Heart right ventricle (tissue), 16 donors: ENCODE results near the gene ZFP90. TPM values are rescaled to one million over a fixed set of nuclear protein-coding genes. Genes with fewer than 3 reads are reported as not detected.
"Not testable (repeated sequence)": the region's sequence is repeated elsewhere in the genome, so short reads cannot be mapped to it uniquely, and the experiment has no call there.

Source experiments
- ATAC-seq, 8 donors: fragments of 200-7000 bp; cut with Tn5 transposase; one replicate each; pipeline ENCODE4 v1.9.1; 2020; ENCODE audit warnings: mild to moderate bottlenecking in 8 of 8, moderate library complexity in 8 of 8, moderate number of reproducible peaks in 1 of 8
- DNase-seq, 2 donors: peaks; one replicate each; pipeline ENCODE4 v3.0.0-alpha.2; 2020
- H3K27ac ChIP-seq, 10 donors: fragments of 200-600 bp; sonication (generic) in 2 of 10; one replicate each; pipeline versions ENCODE4 v1.5.0 to v1.8.0; 2020 to 2022; ENCODE audit warnings: mild to moderate bottlenecking in 3 of 10
- H3K27me3 ChIP-seq, 7 donors: fragments of 200-600 bp; one replicate each; pipeline ENCODE4 v1.8.0; 2021 to 2022; ENCODE audit warnings: mild to moderate bottlenecking in 2 of 7
- H3K36me3 ChIP-seq, 9 donors: fragments of 200-600 bp; sonication (generic) in 1 of 9; one replicate each; pipeline versions ENCODE4 v1.5.0 to v1.8.0; 2020 to 2022; ENCODE audit warnings: mild to moderate bottlenecking in 2 of 9
- H3K4me1 ChIP-seq, 9 donors: fragments of 200-600 bp; sonication (generic) in 1 of 9; one replicate each; pipeline versions ENCODE4 v1.5.0 to v1.8.0; 2020 to 2022; ENCODE audit warnings: mild to moderate bottlenecking in 4 of 9
- H3K4me3 ChIP-seq, 10 donors: fragments of 200-600 bp; sonication (generic) in 2 of 10; one replicate each; pipeline versions ENCODE4 v1.5.0 to v1.8.0; 2020 to 2022; ENCODE audit warnings: mild to moderate bottlenecking in 7 of 10, moderate library complexity in 2 of 10
- H3K9me3 ChIP-seq, 11 donors: fragments of 200-600 bp in 10 of 11; sonication (generic) in 2 of 11; one replicate each; pipeline versions ENCODE4 v1.5.0 to v1.8.0; 2013 to 2022; ENCODE audit warnings: mild to moderate bottlenecking in 2 of 11, control low read depth in 1 of 11, moderate library complexity in 1 of 11
- CTCF ChIP-seq, 9 donors: fragments of 200-600 bp; sonication (generic) in 2 of 9; IDR thresholded peaks; one replicate each; pipeline versions ENCODE4 v1.5.0 to v1.8.0; 2021 to 2022; ENCODE audit warnings: antibody characterized with exemption in 9 of 9, mild to moderate bottlenecking in 5 of 9, moderate library complexity in 1 of 9
- WGBS, 2 donors: extraction: QIAGEN DNeasy Blood & Tissue Kit; methylation state at CpG; one replicate each; pipeline ENCODE4 v1.1.7; 2013; ENCODE audit warnings: inconsistent platforms in 1 of 2; 5-methylcytosine and 5-hydroxymethylcytosine counted together
- intact Hi-C, 10 donors: fragments of 100-400 bp; cut with DNase I; formaldehyde crosslinking; loops; one replicate each; pipeline versions ENCODE4 v1.11.1 to v1.14.2; 2022
- polyA plus RNA-seq, 2 donors: library from polyadenylated mRNA; stranded (reverse); fragments of 200-250 nt; gene quantifications; one replicate each; pipeline ENCODE4 v1.2.3, GENCODE V29; 2013
- total RNA-seq, 10 donors: library from RNA; stranded (reverse); fragmentation: NEBNext Ultra II Directional in 3 of 10; extraction: Animal tissue kit (Norgen Biotek cat#: 25700) in 3 of 10; gene quantifications; one replicate each; pipeline versions ENCODE4 v1.2.1 to v1.2.4, GENCODE V29; 2021 to 2023
- donor health status: Arrhythmogenic right ventricular cardiomyopathy.
- donor health status: ischemic (EF 13 %, LVEDD 7.1; RV severe dilation, severe dysfunction).
- donor health status: healthy with polysubstance abuse.
- donor health status: DM: no; HTN: yes; CAD: no.
- donor health status: DM: no; HTN: no; CAD: no.
- donor health status: ischemic (EF 25% LVEDD 6.9; RV normal size, moderate dysfunction).
- donor health status: ischemic (EF 25% LVEDD 5.7; RV mildly dilated, moderate dysfunction).
- donor health status: healthy.
- donor health status: DM: yes; HTN: yes; CAD: no.
- donor health status: Ischemic cardiomyopathy.
- donor health status: ischemic (EF 35%, LVEDD 5.7; RV mildly dilated, moderate dysfunction).
- donor health status: nonischemic (EF 11% LVEDD 7.7; RV severe dilation, severe dysfunction).
- donor health status: DM: yes; HTN: yes; CAD: no.
- donor health status: PGD.
- donor health status: ischemic (EF 29% LVEDD 5.4; RV normal size, mild dysfunction).
- donor health status: nonischemic (EF 23%, LVEDD 6.1; RV moderate dilation, normal function).

The ZFP90 gene
- total and polyA plus RNA-seq, 12 donors = 5.0 to 15.6 (median 11.9) TPM

- peak overlapping the region in 9 of 10 donors; percentile 19 to 91 (median 83) for H3K27ac ChIP-seq
- peaks cover 0 to 16% (median 9%) of the 10 kb centered on the region in 9 donors for H3K4me1 ChIP-seq
- H3K27me3 ChIP-seq = no peaks in the 10 kb centered on the region
- ATAC-seq = peak; percentile 4 to 42 (median 24)
- no peaks in the 10 kb centered on the region for H3K9me3 ChIP-seq
- TF ChIP-seq CTCF (IDR thresholded peaks at IDR 0.05) = no peak
- DNase-seq = no peak
- intact Hi-C loops = loop anchor here in 1 of 10 donors (10.0 kb wide), 1 partner anchor 305 kb away; the partner anchor contains the start of gene TANGO6
- peak overlapping the region; percentile 84 to 99 (median 95) for H3K4me3 ChIP-seq
- WGBS, 2 donors = 2% methylated on average over 14 to 19 of the region's 19 CpGs
- peaks cover 0 to 31% (median 0%) of the 10 kb centered on the region in 9 donors for H3K36me3 ChIP-seq
Observed at GRCh38 chr16:68539711-68540239, 684 bp downstream of the ZFP90 start.

- Histone ChIP-seq H3K4me1 (no peaks in the 10 kb centered on the region), H3K36me3 (peaks cover 0 to 100% (median 63%) of the 10 kb centered on the region in 9 donors), H3K9me3 (peaks cover 0 to 81% (median 16%) of the 10 kb centered on the region in 11 donors), H3K27me3 (no peaks in the 10 kb centered on the region), H3K27ac (no peak overlapping the region), H3K4me3 (no peak overlapping the region)
- ATAC-seq = no peak
- WGBS, 2 donors = 95 to 96% methylated on average over 4 of the region's 4 CpGs
- no peak for DNase-seq
- intact Hi-C loops = no loop called here
- no peak for TF ChIP-seq CTCF (IDR thresholded peaks at IDR 0.05)
Observed at GRCh38 chr16:68548947-68549346, 9.9 kb downstream of the ZFP90 start.

- Histone ChIP-seq H3K27ac (no peak overlapping the region), H3K4me1 (no peaks in the 10 kb centered on the region), H3K9me3 (peaks cover 0 to 100% (median 57%) of the 10 kb centered on the region in 11 donors), H3K36me3 (peaks cover 5 to 100% (median 76%) of the 10 kb centered on the region in 9 donors), H3K27me3 (no peaks in the 10 kb centered on the region), H3K4me3 (no peak overlapping the region)
- WGBS, 2 donors = 89 to 91% methylated on average over 7 of the region's 7 CpGs
- ATAC-seq = no peak
- no peak for TF ChIP-seq CTCF (IDR thresholded peaks at IDR 0.05)
- DNase-seq = no peak
- intact Hi-C loops = no loop called here
Observed at GRCh38 chr16:68553186-68553585, 14.1 kb downstream of the ZFP90 start.

- Histone ChIP-seq H3K36me3 (peaks cover 25 to 100% (median 80%) of the 10 kb centered on the region in 9 donors), H3K9me3 (peaks cover 18 to 100% (median 100%) of the 10 kb centered on the region in 11 donors)
- 100% methylated on average over 2 of the region's 2 CpGs for WGBS, 2 donors
- H3K27ac ChIP-seq, intact Hi-C loops, H3K4me1 ChIP-seq, H3K4me3 ChIP-seq, H3K27me3 ChIP-seq, DNase-seq, ATAC-seq: not testable (repeated sequence)
Observed at GRCh38 chr16:68560341-68560740, 21.2 kb downstream of the ZFP90 start.
